ENCODE results near the gene ALPL.

The ALPL gene

DNA sequence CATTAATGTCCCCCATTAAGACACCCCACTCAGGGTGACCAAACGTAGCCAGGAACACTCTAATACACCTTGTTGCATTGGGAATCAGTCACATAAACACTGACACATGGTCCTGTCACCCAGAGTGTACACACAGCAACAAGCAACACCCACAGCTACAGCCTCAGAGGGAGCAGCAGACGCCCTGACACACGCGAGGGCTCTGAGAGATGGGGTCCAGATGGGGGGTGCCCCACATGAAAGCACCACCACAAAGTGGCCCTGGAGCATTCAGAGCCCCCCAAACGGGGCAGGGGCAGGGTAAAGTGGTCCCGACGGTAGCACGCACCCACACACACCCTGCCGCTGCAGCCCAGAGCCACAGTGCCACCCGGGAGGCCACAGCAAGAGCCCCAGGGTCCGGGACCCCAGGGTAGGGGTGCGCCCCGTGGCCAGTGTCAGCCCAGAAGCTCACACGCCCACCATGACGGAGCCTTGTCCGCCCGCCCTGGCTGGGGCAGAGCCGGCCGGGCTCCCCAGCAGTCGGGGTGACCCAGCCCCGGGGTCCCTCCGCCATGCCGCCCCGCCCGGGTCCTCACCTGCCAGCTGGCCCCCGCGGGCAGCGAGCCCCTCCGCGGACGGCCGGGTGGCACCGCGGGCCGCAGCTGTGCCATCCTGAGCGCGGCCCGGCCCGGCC lies 112.7 kb downstream of the ALPL start:
- in situ Hi-C loops (cut with HindIII; ENCODE audit: low sequenced_read_pairs), result no loop called here
- no peak overlapping the region for H3K4me3 ChIP-seq (ENCODE audit: low read depth, low read length)
- TF ChIP-seq, protein P1, sequence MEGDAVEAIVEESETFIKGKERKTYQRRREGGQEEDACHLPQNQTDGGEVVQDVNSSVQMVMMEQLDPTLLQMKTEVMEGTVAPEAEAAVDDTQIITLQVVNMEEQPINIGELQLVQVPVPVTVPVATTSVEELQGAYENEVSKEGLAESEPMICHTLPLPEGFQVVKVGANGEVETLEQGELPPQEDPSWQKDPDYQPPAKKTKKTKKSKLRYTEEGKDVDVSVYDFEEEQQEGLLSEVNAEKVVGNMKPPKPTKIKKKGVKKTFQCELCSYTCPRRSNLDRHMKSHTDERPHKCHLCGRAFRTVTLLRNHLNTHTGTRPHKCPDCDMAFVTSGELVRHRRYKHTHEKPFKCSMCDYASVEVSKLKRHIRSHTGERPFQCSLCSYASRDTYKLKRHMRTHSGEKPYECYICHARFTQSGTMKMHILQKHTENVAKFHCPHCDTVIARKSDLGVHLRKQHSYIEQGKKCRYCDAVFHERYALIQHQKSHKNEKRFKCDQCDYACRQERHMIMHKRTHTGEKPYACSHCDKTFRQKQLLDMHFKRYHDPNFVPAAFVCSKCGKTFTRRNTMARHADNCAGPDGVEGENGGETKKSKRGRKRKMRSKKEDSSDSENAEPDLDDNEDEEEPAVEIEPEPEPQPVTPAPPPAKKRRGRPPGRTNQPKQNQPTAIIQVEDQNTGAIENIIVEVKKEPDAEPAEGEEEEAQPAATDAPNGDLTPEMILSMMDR (IDR thresholded peaks at IDR 0.05; ENCODE audit: low read depth, low read length), result no peak

DNA sequence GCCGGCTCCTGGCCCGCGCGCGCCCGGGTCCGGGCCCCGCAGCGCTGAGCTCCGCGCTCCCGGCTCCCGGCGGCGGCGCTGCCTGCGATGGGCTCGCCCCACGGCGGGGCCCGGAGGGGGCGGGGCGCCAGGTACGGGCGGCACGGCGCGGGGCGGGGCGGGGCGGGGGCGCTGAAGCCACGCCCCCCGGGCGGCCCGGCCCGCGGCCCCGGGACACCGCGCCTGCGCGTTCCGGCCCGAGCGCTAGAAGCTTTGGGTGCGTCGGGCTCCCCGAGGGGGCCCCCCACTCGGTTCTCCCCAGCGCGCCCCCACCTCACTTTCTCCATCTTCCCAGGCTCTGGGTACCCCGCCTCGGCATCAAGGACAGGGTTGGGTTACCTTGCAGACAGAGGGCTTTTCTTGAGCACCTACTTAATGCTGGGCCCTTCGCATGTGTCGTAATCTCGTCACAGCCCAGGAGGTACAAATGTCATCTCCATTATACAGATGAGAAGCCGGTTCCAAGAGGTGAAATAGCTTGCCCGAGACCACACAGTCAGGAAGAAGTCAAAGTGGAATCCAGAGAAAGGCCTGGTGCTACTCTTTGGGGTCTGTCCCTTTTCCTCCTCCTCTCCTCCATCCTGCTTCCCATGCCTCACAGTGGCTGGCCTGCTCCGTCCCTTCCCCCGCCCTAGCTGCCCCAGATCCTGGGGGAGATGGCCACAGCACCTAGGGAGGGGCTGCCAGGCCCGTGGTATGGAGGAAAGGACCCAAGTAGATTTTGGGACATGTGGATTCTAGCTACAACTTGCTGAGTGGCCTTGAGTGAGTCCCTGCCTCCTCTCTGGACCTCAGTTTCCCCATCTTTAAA lies 113.5 kb downstream of the ALPL start:
- peak overlapping the region; percentile 20 for H3K4me3 ChIP-seq (ENCODE audit: low read depth, low read length)

More for the DNA sequence above, 112.7 kb downstream of the ALPL start:
- no peak for DNase-seq (ENCODE audit: low read depth, low spot score)

DNA sequence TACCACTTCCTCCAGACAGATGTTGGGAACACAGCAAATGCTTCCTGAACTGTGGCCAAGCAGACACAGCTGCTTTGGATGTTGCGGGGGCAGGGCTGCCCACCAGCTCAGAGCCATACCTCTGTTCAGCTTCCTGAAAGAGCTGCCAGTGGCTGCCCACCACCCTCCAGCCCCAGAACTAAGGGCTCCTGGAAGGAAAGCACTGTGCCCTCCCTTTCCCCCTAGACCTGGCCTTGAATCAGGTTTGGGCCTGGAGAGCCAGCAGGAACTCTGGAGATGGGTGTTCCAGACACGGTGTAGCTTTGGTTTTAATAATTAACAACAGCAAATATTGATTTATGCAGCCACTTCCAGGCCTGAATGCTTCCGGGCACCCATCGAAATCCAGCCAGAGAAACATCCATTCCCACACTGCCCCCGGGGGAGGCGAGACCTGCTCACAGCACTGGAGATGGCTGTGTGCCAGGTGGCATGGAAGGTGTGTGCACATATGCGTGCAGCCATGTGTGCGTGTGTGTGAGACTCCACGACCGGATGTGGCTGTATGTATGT lies 114.3 kb downstream of the ALPL start:
- in situ Hi-C loops (cut with HindIII; ENCODE audit: low sequenced_read_pairs), result no loop called here
- DNase-seq (ENCODE audit: low read depth, low spot score), result no peak
- TF ChIP-seq, protein P1 (IDR thresholded peaks at IDR 0.05; ENCODE audit: low read depth, low read length), result no peak
- H3K4me3 ChIP-seq (ENCODE audit: low read depth, low read length), result no peak overlapping the region

More for the DNA sequence above, 113.5 kb downstream of the ALPL start:
- no peak for DNase-seq (ENCODE audit: low read depth, low spot score)
- TF ChIP-seq, protein P1 (IDR thresholded peaks at IDR 0.05; ENCODE audit: low read depth, low read length), result no peak
- in situ Hi-C loops (cut with HindIII; ENCODE audit: low sequenced_read_pairs), result no loop called here

DNA sequence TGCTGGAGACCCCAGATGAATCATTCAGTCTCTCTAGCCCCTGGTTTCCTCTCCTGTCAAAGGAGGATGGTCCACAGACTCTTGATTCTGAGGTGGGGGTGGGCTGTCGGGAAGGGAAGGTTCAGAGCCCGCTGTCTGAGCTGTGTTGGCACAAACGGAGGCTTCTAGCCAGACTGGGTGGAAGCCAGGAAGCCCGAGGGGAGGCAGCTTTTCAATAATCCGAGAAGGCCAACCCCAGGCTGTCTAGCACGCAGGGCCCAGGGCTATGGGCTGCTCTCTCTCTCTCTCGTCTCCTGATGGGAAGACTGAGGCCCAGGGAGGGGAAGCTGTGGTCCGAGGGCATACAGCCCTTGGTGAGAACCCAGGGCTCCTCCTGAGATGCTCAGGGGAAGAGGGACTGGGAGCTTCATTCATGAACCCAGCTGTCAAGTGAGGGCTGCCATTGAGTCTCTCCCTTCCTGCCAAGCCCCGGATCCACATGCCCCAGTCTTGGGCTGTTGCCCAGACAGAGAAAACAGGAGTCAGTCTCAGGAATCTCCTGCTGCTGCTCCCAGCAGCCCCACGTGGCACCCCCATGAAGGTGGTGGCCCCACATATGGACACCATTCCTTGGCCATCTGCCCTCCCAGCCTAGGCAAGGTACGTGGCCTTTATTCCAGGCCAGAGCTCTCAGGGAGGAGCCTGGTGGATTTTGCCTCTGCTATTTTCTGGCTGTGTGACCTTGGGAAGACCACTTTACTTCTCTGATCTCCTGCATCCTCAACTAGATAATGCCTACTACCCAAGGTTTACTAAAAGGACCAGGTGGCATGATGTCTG lies 115.6 kb downstream of the ALPL start:
- TF ChIP-seq, protein P1 (IDR thresholded peaks at IDR 0.05; ENCODE audit: low read depth, low read length), result no peak
- DNase-seq (ENCODE audit: low read depth, low spot score), result no peak
- in situ Hi-C loops (cut with HindIII; ENCODE audit: low sequenced_read_pairs), result no loop called here
- no peak overlapping the region for H3K4me3 ChIP-seq (ENCODE audit: low read depth, low read length)

- H3K4me3 ChIP-seq (ENCODE audit: low read depth, low read length), result no peak overlapping the region
- TF ChIP-seq, protein P1 (IDR thresholded peaks at IDR 0.05; ENCODE audit: low read depth, low read length), result no peak
- DNase-seq (ENCODE audit: low read depth, low spot score), result no peak
- in situ Hi-C loops (cut with HindIII; ENCODE audit: low sequenced_read_pairs), result no loop called here
Measured at GRCh38 chr1:21625390-21626190, 116.4 kb downstream of the ALPL start.
